Esophagus muscularis mucosa (tissue), 4 donors: ENCODE measurements around the gene PRPF6. TPM values are rescaled to one million over a fixed set of nuclear protein-coding genes. Genes with fewer than 3 reads are reported as not detected.

Experiments used
- DNase-seq: peaks from one replicate; pipeline ENCODE4 v3.0.0-alpha.2; 2017; ENCODE audit errors: extremely low spot score
- H3K27ac ChIP-seq, 4 donors: fragments of 200-600 bp; sonication (generic); replicated peaks in 1 of 4; 1 replicate in 3 of 4; 2 replicates in 1 of 4; pipeline ENCODE4 v1.5.1; 2016 to 2019; ENCODE audit warnings: mild to moderate bottlenecking in 1 of 4
- H3K27me3 ChIP-seq, 4 donors: fragments of 200-600 bp; sonication (generic); one replicate each; pipeline versions ENCODE4 v1.5.1 to v1.6.0; 2016 to 2019
- H3K36me3 ChIP-seq, 4 donors: fragments of 200-600 bp; sonication (generic); one replicate each; pipeline ENCODE4 v1.5.1; 2016 to 2019
- H3K4me1 ChIP-seq, 4 donors: fragments of 200-600 bp; sonication (generic); one replicate each; pipeline ENCODE4 v1.5.1; 2016 to 2019
- H3K4me3 ChIP-seq, 4 donors: fragments of 200-600 bp; sonication (generic); 1 replicate in 2 of 4; 2 replicates in 2 of 4; pipeline ENCODE4 v1.5.1; 2016 to 2019; ENCODE audit warnings: mild to moderate bottlenecking in 4 of 4, moderate library complexity in 1 of 4
- H3K9me3 ChIP-seq, 4 donors: fragments of 200-600 bp; sonication (generic); 1 replicate in 3 of 4; 2 replicates in 1 of 4; pipeline ENCODE4 v1.5.1; 2016 to 2019
- EP300 ChIP-seq: sonication (generic); formaldehyde crosslinking; IDR thresholded peaks from one replicate; pipeline ENCODE4 v1.6.1; 2017; ENCODE audit warnings: antibody characterized with exemption
- POLR2A ChIP-seq: fragments of 450-650 bp; IDR thresholded peaks from one replicate; pipeline ENCODE4 v1.6.1; 2017; ENCODE audit warnings: antibody characterized with exemption, moderate library complexity, mild to moderate bottlenecking, low read depth
- POLR2AphosphoS5 ChIP-seq, 2 donors: sonication (generic); formaldehyde crosslinking; IDR thresholded peaks; one replicate each; pipeline ENCODE4 v1.6.1; 2017; ENCODE audit warnings: antibody characterized with exemption in 2 of 2
- WGBS: methylation state at CpG from one replicate; pipeline ENCODE4 v1.1.5; 2018; 5-methylcytosine and 5-hydroxymethylcytosine counted together
- intact Hi-C: fragments of 100-400 bp; cut with DNase I; formaldehyde crosslinking; loops from one replicate; pipeline ENCODE4 v1.15.1; 2023
- small RNA-seq, 3 donors: library from RNA; depleted of rRNA; stranded (forward); fragments of <200 nt; gene quantifications; one replicate each; pipeline ENCODE3, GENCODE V24; 2016
- total RNA-seq, 4 donors: library from RNA; depleted of rRNA; stranded (reverse); fragments of >200 nt; gene quantifications; one replicate each; pipeline versions ENCODE4 v1.1.0 to v1.2.1, GENCODE V29; 2016
- TF ChIP-seq, protein P1 (sequence below), 3 experiments: fragments of 200-600 bp in 2 of 3; fragments of 450-650 bp in 1 of 3; sonication (generic) in 2 of 3; IDR thresholded peaks; one replicate each; pipeline ENCODE4 v1.5.1; 2017 to 2019; ENCODE audit warnings: antibody characterized with exemption in 3 of 3, mild to moderate bottlenecking in 2 of 3, moderate library complexity in 1 of 3

The PRPF6 gene
- total RNA-seq, 4 donors from 2014 or later = 46.1 to 64.9 (median 58.7) TPM

DNA sequence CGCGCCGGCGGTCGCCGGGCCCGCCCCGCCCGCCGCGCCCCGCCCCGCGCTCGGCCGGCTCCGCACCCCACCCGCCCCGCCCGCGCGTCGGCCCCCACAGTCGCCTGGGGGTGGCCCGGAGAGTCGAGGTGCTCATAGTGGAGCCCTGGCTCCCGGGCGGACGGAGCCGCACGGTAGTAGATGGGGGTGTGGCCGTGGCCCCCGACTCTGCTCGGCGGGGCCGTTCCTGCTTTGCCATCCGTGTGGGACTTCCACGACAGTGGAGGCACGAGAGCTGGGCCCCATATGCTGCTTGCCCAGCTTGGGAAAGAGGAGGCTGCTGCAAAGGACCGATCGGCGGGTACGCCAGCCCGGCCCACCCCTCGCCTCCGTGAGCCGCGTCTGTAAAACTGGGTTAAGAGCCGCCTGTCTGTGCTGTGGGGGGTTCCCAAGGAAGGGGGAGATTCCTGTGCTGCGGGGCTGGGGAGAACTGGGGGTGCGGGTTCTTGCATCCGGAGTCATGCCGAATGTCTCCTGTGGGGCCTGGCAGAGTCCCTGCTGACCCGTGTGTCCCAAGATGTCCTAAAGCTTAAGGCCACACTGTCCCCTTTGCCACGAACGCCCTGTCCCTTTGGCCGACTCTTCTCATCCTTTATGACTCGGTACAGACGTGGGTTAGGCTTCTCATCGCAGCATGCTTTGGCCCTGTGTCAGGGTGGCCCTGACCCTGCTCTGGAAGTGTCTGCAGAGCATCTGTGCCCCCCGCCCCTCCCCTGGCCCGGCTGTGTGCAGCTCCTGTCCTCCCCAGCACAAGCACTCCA lies 99.3 kb downstream of the PRPF6 start, which contains the start of gene OPRL1:
TSS of gene OPRL1 (plus strand) at position 70 of the 800 bp plus-strand sequence. CDS start 12,639 bp downstream, outside the sequence.
- H3K4me1 ChIP-seq = peaks cover 36 to 60% (median 50%) of the 10 kb centered on the region in 4 donors
- H3K9me3 ChIP-seq = no peaks in the 10 kb centered on the region
- peak within 1 kb of the TSS; percentile 63 to 85 (median 70) for H3K27ac ChIP-seq
- WGBS = 41% methylated on average over 8 of the region's 62 CpGs
- H3K4me3 ChIP-seq = peak within 1 kb of the TSS; percentile 67 to 86 (median 76)
- H3K27me3 ChIP-seq = peaks cover 0 to 32% (median 16%) of the 10 kb centered on the region in 4 donors
- H3K36me3 ChIP-seq = peaks cover 0 to under 1% (median 0%) of the 10 kb centered on the region in 4 donors
- TF ChIP-seq, protein P1, sequence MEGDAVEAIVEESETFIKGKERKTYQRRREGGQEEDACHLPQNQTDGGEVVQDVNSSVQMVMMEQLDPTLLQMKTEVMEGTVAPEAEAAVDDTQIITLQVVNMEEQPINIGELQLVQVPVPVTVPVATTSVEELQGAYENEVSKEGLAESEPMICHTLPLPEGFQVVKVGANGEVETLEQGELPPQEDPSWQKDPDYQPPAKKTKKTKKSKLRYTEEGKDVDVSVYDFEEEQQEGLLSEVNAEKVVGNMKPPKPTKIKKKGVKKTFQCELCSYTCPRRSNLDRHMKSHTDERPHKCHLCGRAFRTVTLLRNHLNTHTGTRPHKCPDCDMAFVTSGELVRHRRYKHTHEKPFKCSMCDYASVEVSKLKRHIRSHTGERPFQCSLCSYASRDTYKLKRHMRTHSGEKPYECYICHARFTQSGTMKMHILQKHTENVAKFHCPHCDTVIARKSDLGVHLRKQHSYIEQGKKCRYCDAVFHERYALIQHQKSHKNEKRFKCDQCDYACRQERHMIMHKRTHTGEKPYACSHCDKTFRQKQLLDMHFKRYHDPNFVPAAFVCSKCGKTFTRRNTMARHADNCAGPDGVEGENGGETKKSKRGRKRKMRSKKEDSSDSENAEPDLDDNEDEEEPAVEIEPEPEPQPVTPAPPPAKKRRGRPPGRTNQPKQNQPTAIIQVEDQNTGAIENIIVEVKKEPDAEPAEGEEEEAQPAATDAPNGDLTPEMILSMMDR (IDR thresholded peaks at IDR 0.05) = no peak
- TF ChIP-seq POLR2AphosphoS5 (IDR thresholded peaks at IDR 0.05) (no peak), POLR2A (no peak), EP300 (no peak)
- intact Hi-C loops = loop anchor here (5.0 kb wide), 1 partner anchor 42 kb away; no protein-coding TSS in a partner anchor
- DNase-seq = no peak

DNA sequence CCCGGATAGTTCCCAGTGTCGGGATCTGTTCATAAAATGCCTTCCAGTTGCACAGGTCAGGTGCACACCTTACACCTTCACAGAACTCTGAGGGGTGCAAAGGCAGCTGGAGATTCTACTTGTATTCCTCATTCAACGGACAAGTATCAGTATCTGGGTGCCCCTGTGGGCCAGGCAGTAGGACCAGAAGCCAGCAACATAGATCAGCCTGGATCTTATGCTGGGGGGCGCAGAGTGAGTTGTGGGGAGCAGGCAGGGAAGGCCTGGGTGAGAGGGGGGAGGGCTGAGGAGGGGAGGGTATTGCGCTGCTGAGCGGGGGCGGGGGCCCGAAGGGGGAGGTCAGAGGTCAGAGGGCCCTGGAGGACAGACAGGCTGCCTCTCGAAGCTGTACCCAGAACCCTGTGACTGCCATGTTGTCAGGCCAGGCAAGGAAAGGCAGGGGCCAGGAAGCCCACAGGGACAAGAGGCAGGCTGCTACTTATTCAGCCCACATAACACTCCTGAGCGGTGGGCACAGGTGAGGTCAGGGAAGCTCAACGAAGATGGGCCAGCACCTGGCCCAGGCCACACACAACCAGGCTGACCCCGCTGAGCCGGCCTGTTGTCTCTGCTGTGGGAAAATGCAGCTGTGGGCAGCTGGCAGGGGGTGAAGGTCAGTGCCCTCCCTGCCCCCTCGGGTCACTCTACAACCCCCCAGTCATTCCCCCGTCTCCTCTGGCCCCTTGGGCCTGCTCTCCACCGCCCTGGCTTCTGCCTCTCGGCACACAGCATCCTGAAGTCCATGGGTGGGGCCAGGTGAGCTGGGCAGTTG lies 100.1 kb downstream of the PRPF6 start:
- H3K4me3 ChIP-seq = peak overlapping the region in 3 of 4 donors; percentile 73 to 86 (median 79)
- WGBS = 82% methylated on average over 9 of the region's 17 CpGs
- H3K4me1 ChIP-seq = peaks cover 36 to 60% (median 50%) of the 10 kb centered on the region in 4 donors
- H3K36me3 ChIP-seq = no peaks in the 10 kb centered on the region
- H3K27me3 ChIP-seq = peaks cover 0 to 40% (median 16%) of the 10 kb centered on the region in 4 donors
- no peaks in the 10 kb centered on the region for H3K9me3 ChIP-seq
- intact Hi-C loops = loop anchor here (5.0 kb wide), 1 partner anchor 41 kb away; no protein-coding TSS in a partner anchor
- no peak for DNase-seq
- TF ChIP-seq POLR2A (no peak), EP300 (no peak), POLR2AphosphoS5 (IDR thresholded peaks at IDR 0.05) (no peak)
- TF ChIP-seq, protein P1 (IDR thresholded peaks at IDR 0.05) = no peak
- H3K27ac ChIP-seq = peak overlapping the region in 3 of 4 donors; percentile 63 to 85 (median 77)

DNA sequence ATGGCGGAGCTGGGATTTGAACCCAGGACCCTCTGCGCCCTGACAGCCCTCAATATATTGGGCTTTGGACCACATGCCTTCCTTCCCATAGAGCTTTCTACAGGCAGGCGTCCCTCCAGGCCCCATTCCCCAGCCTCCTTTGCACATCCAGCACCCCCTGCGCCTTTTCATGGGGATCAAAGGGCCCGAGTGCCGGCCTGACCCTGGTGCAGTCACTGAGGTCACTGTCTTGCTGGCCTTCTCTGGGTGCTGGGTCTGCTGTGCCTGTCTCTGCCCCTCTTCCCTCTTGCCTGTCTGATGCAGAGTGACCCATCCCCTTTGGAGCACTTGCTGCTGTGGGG lies 100.7 kb downstream of the PRPF6 start:
- intact Hi-C loops = loop anchor here (5.0 kb wide), 1 partner anchor 41 kb away; no protein-coding TSS in a partner anchor
- H3K27ac ChIP-seq = no peak overlapping the region
- TF ChIP-seq POLR2A (no peak), EP300 (no peak), POLR2AphosphoS5 (IDR thresholded peaks at IDR 0.05) (no peak)
- TF ChIP-seq, protein P1 (IDR thresholded peaks at IDR 0.05) = no peak
- DNase-seq = no peak
- WGBS = 92% methylated on average over 3 of the region's 6 CpGs
- peaks cover 36 to 55% (median 50%) of the 10 kb centered on the region in 4 donors for H3K4me1 ChIP-seq
- H3K36me3 ChIP-seq = no peaks in the 10 kb centered on the region
- H3K27me3 ChIP-seq = peaks cover 0 to 44% (median 16%) of the 10 kb centered on the region in 4 donors
- no peaks in the 10 kb centered on the region for H3K9me3 ChIP-seq
- no peak overlapping the region for H3K4me3 ChIP-seq

DNA sequence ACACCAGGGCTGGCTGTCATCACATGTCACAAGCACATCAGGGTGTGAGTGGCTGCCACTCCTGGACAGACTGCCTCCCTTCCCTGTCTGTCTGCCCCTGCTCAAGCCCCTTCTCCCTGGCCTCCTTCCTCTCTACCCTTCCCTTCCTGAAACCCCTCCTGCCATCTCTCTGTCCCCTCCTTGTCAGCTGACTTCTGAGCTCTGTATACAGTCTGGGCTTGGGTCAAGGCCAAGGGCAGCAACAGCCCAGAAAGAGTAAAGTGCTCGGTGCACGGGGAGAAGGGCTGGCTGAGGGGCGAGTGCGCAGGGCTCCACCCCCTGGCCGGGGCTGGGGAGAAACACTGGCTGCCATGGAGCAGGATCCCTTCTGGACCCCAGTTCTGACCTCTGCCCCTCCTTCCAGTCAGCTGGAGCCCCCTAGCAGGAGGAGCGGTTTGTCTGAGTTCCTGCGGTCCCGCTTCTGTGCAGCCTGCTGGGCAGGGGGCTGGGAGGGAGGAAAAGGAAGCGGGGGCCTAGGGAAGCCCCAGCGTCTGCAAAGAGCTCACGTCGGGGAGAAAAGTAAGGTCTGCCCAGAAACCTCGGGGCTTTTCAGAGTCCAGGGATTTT lies 101.3 kb downstream of the PRPF6 start:
- peaks cover 36 to 54% (median 49%) of the 10 kb centered on the region in 4 donors for H3K4me1 ChIP-seq
- H3K4me3 ChIP-seq = no peak overlapping the region
- H3K9me3 ChIP-seq = no peaks in the 10 kb centered on the region
- TF ChIP-seq POLR2A (no peak), POLR2AphosphoS5 (IDR thresholded peaks at IDR 0.05) (no peak), EP300 (no peak)
- TF ChIP-seq, protein P1 (IDR thresholded peaks at IDR 0.05) = no peak
- peaks cover 0 to 47% (median 16%) of the 10 kb centered on the region in 4 donors for H3K27me3 ChIP-seq
- 20% methylated on average over 8 of the region's 13 CpGs for WGBS
- H3K36me3 ChIP-seq = no peaks in the 10 kb centered on the region
- no peak overlapping the region for H3K27ac ChIP-seq
- no peak for DNase-seq
- intact Hi-C loops = loop anchor here (5.0 kb wide), 1 partner anchor 40 kb away; no protein-coding TSS in a partner anchor

Small RNA genes within 50 kb of the gene (small RNA-seq; reads per million reads assigned to genes)
- gene AL355803.1 = 0 reads per million in 3 donors
- gene MIR647 = 0 reads per million in 3 donors
- 0 reads per million in 3 donors for gene MIR6813

Other genes with a start within 250 kb of the PRPF6 start
- 10 to 100 TPM in 2 of 4 donors, 1 to 10 TPM in 2; 9.4 to 15.4 (median 10.9) TPM for gene LIME1, start 244.5 kb upstream of the PRPF6 start, total RNA-seq
- gene SLC2A4RG, start 241.4 kb upstream of the PRPF6 start, total RNA-seq = 10 to 100 TPM; 41.4 to 67.1 (median 52.7) TPM
- gene ZBTB46, start 149.9 kb upstream of the PRPF6 start, total RNA-seq = 10 to 100 TPM in 3 of 4 donors, 1 to 10 TPM in 1; 9.6 to 22.8 (median 13.8) TPM
- gene ABHD16B, start 119.6 kb upstream of the PRPF6 start, total RNA-seq = not detected
- gene TPD52L2, start 115.9 kb upstream of the PRPF6 start, total RNA-seq = 100 to 1,000 TPM; 110 to 162 (median 134) TPM
- 10 to 100 TPM; 39.5 to 64.9 (median 53.1) TPM for gene DNAJC5, start 86.0 kb upstream of the PRPF6 start, total RNA-seq
- gene UCKL1, start 24.7 kb upstream of the PRPF6 start, total RNA-seq = 10 to 100 TPM; 16.6 to 31.0 (median 24.1) TPM
- 10 to 100 TPM in 2 of 4 donors, 1 to 10 TPM in 2; 7.1 to 17.7 (median 12.1) TPM for gene ZNF512B, start 11.2 kb upstream of the PRPF6 start, total RNA-seq
- 10 to 100 TPM in 1 of 4 donors, 1 to 10 TPM in 3; 2.1 to 11.7 (median 4.4) TPM for gene SAMD10, start 1.5 kb upstream of the PRPF6 start, total RNA-seq
- gene C20orf204, start 55.0 kb downstream of the PRPF6 start, total RNA-seq = 1 to 10 TPM in 1 of 4 donors, under 1 TPM in 3; 0.17 to 1.6 (median 0.32) TPM
- 10 to 100 TPM in 2 of 4 donors, 1 to 10 TPM in 2; 5.6 to 19.0 (median 12.8) TPM for gene SOX18, start 68.5 kb downstream of the PRPF6 start, total RNA-seq
- 10 to 100 TPM; 22.8 to 59.0 (median 43.6) TPM for gene TCEA2, start 82.1 kb downstream of the PRPF6 start, total RNA-seq
- 10 to 100 TPM; 11.4 to 17.7 (median 12.7) TPM for gene RGS19, start 98.4 kb downstream of the PRPF6 start, total RNA-seq
- gene OPRL1, start 99.0 kb downstream of the PRPF6 start, total RNA-seq = 1 to 10 TPM in 1 of 4 donors, under 1 TPM in 3; 0.42 to 1.4 (median 0.87) TPM
- not detected for gene LKAAEAR1, start 103.3 kb downstream of the PRPF6 start, total RNA-seq
- gene NPBWR2, start 126.4 kb downstream of the PRPF6 start, total RNA-seq = not detected
- gene MYT1, start 183.3 kb downstream of the PRPF6 start, total RNA-seq = not detected